Tibial nerve (tissue), 3 donors: Measurements from ENCODE around the gene GRPR.

Experiments
- CTCF ChIP-seq, 5 experiments: fragments of 200-600 bp in 3 of 5; fragments of 450-650 bp in 2 of 5; sonication (generic) in 3 of 5; IDR thresholded peaks; one replicate each; pipeline ENCODE4 v1.5.1; 2016 to 2019; ENCODE audit warnings: antibody characterized with exemption in 5 of 5, mild to moderate bottlenecking in 3 of 5, moderate library complexity in 2 of 5
- POLR2A ChIP-seq, 2 donors: fragments of 450-650 bp; IDR thresholded peaks; one replicate each; pipeline ENCODE4 v1.6.1; 2017; ENCODE audit warnings: antibody characterized with exemption in 2 of 2, mild to moderate bottlenecking in 2 of 2, moderate library complexity in 2 of 2

GRCh38 chrX:16124201-16124600, 836 bp downstream of the GRPR start:
- TF ChIP-seq CTCF (IDR thresholded peaks at IDR 0.05) (no peak), POLR2A (IDR thresholded peaks at IDR 0.05) (no peak)
